GM18861 (cell line): Measurements from ENCODE around the gene PTPRK.
"Not testable (repeated sequence)": the region's sequence is repeated elsewhere in the genome, so short reads cannot be mapped to it uniquely, and the experiment has no call there.

Experiments
- ATAC-seq: cut with Tn5 transposase; IDR thresholded peaks from one replicate; pipeline ENCODE4 v1.9.1; 2021; ENCODE audit not compliant: unreplicated experiment

PTPRK gene

DNA sequence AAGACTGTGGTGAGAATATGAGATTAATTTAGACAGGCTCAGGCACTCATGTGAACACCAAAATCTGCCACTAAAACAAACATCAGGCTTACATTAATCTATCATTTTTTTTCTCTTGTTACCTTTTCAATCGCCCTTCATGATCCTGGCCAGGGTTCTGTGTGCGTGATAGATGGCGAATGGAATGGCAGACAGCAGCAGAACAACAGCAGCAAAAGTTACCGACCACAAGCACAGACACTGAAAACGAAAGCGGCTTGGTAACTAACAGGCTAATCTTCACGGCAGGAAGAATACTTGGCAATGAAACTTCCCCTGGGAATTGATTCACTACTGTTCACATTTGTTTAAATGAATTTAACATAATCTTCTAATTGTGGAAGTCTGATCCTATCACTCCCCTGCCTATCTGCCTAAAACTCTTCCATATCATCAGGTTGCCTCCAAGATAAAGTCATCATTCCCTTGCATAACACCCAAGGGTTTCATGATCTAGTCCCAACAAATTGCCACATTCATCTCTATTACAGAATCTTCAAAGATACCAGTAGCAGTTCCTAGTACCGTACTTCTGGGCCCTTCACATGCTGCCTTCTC is 28.7 kb downstream of the PTPRK start:
- ATAC-seq: no peak

DNA sequence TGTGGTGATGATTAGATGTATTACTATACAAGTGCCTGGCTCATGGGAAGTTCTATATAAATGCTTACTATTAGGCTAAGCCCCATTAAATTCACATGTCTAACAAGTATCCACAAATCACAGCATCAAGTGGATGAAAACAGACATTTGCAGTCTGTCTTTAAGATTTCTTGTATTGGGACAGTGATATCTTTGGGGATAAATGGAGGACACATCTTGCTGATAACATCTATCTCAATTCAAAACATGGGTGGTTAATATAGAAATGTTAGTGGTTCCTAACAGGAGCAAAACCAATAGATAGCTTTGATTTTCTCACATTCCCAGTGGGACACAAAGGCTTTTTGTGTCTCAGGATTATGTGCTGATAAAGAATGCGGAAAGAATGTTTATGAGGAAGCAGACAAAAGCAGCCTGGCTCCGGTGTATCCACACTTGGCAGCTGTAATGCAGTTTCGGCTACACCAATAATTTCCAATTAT is 29.3 kb downstream of the PTPRK start:
- no peak for ATAC-seq

DNA sequence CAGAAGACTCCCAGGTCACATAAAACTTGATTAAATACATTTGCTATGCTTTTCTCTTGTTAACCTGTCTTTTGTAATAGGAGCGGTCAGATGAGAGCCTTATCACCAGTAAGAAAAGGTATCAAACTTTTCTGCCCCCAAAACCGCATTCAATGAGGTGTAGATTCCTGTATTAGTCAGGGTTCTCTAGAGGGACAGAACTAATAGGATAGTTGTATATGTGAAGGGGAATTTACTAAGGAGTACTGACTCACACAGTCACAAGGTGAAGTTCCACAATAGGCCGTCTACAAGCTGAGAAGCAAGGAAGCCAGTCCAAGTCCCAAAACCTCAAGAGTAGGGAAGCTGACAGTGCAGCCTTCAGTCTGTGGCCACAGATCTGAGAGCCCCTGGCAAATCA is 32.7 kb downstream of the PTPRK start:
- no peak for ATAC-seq

DNA sequence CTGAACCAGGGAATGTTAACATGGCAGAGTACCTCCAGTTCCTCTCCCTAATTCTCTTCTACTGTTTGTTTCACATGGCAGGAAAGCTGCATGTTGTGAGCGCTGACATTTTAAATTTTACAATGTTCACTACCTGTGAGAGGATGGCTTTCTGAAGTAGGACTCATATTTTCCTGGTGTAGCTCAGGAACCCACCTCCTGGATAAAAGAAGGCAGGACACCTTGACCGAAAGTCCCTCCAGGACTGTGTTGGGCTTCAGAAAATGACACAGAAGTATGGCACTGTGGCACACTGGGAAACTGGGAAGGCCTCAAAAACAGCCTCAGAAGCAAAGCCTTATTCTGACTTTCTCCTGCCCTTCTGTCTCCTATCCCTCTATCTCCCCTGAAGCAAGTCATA is 33.3 kb downstream of the PTPRK start:
- ATAC-seq: no peak

DNA sequence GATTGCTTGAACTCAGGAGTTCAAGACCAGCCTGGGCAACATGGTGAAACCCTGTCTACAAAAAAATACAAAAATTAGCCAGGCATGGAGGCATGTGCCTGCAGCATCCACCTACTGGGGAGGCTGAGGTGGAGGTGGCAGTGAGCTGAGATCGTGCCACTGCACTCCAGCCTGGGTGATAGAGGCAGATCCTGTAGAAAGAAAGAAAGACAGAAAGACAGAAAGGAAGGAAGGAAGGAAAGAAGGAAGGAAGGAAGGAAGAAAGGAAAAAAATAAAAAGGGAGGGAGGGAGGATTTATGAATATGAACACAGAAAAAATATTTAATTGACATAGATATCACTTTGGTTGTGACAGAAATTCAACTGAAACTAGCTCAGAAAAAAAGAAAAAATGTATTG is 33.8 kb downstream of the PTPRK start:
- ATAC-seq: not testable (repeated sequence)

DNA sequence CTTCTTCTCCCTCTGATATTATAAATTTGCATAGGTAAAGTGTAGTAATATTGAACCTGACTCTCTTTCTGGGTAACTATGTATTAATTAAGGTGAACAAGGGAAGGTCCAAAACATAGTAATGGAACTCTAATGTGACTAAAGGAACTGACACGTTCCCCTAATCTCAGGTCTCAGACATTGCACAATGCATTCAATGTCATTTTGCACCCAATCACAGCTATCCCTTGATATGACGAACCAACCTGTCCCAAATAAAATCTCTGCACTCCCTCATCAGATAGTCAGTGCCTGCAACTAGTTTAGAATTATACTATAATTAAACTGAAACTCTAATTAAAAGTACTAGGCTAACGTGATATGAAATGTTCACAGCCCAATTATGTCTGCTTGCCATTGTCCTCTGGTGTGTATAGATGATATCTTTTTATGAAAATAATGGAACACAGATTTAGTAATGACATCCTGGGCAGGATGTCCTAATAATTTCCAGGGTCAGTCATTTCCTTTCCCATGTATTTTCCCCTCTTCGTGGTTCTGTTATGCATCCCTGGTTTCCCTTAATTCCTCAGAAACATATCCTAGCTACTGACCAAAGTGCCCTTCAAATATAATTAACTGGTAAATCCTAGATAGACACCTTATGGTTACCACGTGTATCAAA is 36.8 kb downstream of the PTPRK start:
- ATAC-seq: no peak

DNA sequence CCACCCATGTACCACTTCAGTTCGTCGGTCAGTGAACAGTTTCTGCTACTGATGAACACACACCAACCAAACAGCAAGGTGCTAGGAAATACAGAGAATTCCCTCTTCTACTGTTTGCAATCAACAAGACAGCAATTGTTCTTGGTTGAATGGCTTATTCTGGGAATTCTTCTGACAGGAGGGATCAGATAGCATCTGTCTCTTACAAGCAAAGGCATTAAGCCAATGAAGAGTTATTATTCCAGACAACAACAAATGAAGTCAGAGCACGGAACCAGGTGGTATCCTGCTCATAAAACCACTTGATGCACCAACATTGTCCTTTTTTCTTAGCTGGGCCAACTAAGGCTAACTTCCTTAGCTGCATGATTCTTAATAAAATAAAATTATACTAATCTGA is 37.8 kb downstream of the PTPRK start:
- ATAC-seq: no peak

DNA sequence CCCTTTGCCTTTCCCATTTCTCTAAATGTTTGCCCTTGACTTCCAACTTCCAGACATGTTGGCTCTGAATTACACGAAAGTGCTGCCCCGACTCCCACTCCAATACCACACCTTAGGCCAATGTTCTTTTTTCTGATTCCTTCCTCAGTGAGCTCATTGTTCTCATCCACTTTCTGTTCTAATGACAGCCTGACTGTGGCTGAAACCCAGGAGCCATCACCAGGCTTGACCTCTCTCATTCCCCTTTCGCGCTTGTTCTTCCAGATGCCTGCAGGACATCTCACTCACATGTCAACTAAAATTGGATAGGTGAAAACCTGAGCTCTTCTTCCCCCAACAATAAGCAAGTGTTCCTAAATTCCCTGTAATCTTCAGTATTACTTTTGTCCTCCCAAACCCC is 40.4 kb downstream of the PTPRK start:
- ATAC-seq: no peak

DNA sequence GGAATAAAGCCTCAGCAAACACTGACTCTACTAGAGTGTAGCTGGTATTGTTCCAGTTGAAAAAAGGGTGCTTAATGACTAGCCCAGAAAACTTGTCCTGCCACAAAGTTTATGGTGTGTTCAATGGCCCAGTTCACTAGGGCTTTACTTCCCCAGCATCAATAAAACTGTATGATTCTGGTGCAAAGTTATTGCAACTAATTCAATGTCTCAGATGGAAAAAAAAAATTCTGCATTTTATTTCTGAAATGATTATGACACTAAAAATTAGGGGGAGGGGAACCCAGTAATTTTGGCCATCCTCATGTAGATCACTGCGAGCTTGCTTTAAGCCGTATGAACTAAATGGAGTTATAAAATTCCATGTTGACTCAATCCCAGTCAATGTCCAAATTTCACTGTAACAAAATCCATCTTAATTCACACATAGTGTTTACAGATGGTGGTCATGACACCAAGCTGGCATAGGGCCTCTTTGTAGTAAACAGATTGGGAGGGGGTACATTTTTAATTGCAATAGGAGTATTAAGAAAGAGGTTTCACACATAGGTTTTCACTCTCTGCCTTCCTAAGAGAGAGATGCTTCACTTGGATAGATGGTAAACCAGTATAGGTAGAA is 41.2 kb downstream of the PTPRK start:
- no peak for ATAC-seq

DNA sequence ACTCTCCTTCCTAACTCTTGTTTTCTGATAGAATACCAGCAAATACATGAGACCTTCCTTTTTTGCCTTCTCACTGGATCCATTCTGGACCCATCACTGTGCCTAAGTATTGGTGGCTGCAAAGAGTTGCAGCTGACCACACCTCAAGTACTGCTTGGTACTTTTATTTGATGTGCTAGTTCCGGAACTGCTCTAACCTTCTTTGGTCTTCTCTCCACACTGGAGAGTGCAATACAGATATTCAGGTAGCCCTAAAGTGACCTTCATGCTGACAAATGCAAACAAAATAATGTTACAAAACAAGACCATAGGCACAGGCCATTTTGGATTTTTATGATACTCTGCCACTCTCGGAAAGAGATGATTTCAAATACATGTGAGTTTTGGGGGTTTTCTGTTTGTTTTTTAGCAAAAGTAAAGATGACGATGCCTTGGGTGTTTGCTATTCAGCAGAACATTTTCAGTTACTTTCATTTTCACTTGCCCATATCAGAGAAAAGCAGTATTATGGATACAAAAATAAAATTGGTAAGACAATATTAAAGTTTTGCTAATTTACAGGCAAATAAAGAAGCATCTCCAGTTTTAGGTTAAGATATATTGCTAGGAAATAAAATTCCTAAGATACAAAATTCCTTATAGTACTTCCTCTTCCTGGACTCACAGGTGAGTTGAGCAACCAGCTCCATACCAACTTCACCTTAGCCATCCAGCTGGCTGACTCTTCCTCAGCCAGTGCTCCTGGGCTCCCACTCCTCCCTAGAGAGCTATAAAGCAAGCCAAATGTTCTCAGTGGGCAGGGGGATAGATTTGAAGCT is 42.0 kb downstream of the PTPRK start:
- ATAC-seq: no peak

DNA sequence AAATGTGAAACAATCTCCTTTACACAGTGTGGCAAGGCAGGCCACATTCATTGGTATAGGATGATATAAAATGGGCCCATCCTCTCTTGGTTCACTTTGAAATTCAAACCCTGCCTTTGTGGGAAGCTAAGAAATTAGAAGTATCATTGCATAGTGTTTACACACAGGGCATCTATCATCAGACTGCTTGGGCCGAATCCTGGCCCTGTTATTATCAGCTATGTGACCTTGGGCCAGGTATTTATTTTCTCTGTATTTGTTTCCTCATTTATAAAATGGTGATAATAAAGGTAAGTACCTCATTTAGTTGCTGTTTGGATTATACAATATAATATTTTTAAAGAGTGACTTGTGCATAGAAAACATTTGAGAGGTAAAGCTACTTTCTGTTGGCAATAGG is 45.5 kb downstream of the PTPRK start:
- no peak for ATAC-seq

DNA sequence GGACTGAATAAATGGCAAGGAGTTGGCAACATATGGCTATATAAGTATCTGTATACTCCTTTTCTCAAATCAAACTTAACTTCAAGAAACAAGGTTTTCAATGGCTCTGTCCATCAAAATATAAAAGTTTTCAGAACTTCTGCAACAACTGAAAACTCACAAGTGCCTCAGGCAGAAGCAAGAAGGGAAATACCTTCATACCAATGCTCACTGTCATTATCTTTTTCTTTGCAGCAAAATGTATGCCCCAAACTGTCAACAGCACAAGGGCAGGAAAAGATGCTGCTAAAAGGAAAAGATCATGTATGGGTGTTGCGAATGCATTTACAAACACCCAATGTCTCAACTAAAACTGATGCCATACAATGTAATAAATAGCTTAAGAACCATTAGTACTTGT is 45.9 kb downstream of the PTPRK start:
- no peak for ATAC-seq

DNA sequence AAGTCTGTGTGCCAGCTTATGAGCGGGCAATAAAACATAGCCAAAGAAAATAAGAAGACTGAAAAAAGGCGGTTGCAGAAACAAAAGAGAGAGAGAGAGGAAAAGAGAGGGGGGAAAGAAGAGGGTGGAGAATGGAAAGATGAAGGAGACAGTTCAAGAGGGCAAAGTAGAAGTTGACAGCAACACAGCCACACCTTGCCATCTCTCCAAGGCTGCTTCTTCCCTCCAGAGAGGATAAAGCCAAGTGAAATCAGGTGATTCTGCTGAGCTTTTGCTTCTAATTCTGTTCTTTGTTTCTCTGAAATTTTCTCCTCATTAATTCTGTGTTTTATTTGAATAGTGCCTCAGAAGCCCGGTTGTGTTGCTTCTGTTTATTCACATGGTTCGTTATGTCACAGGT is 48.5 kb downstream of the PTPRK start:
- no peak for ATAC-seq

DNA sequence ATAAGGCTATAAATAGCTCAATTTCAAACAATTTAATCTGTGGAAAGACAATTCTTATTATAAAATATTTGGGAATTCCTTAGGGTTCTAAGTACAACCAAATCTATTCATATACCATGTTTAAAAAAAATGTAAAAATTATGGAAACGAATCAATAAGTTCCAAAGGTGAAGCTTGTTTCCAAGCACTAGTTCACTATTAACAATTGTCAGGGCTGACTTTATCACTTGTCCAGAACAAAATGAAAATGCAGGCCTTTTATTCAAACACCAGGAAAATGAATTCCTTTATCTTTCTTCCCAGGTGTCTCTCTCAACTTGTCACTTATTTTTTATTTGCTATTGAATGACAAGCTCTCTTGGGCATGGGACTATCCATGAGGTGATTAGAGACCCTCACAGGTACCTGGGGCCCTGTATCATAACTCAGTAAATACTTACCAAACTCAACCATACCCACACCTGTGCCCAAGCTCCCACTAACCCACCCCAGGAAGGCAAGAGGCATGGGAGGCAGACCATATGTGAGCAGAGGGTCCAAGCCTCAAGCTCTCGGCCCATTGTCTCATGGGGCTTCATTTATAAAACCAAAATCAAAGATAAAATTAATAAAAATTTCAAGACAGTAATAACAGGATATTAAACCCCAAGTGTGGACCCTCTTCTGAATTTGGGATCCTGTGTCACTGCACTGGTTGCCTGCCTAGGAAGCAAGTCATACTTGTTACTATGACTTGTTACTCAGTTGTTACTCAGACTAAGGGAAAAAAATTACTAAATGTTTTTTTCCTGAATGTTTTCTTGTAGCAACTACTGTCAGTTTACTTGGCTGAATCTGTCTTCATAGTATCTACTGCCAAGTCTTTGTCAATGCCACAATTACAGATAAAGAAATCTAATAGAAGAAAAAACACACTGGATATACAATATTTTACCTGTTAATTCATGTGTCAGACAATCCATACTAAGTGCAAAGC is 54.7 kb downstream of the PTPRK start:
- no peak for ATAC-seq

DNA sequence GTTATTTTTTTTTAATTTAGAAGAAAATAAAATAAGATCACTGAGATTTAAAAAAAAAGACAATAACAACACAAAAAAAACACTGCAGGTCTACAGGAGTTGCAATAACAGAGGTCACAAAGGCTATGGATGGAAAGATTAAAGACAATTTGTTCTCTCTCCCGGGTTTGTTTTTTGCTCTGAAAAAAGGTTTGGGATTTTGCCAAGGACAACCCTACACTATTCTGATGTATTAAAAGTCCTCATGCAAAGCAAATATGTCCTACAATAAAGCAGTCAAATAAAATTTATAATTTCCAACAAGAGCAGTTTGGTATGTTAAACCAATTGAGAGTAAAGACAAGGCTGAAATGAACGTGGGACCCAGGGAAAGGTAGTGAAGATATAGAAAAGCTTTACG is 55.6 kb downstream of the PTPRK start:
- ATAC-seq: no peak

DNA sequence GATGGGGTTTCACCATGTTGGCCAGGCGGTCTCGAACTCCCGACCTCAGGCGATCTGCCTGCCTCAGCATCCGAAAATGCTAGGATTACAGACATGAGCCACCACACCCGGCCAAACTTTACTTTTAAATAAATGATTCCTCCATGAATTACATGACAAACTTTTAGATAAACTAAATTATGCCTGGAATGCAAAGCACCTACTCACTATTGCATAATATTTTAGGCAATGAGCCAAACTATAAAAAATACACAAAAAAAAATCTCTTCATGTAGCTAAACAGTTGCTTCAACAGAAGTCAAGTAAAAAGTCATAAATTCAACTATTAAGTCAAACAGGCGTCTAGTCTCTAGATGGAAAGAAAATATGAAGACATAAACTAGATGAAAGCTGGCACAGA is 56.5 kb downstream of the PTPRK start:
- ATAC-seq: no peak

DNA sequence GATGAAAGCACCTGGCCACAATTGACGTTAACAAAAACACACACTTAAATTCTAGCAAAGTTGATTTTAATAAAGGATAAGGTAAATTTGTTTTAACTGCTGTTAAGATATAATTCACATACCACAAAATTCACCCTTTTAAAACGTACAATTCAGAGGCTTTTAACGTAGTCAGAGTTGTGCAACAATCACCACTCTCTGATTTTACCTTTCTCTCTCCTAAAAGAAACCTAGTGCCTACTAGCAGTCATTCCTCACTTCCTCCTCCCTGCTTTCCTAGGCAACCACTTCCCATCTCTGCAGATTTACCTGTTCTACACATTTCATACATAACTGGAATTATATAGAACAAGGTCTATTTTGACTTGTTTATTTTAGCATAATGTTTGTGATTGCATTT is 58.9 kb downstream of the PTPRK start:
- ATAC-seq: no peak

DNA sequence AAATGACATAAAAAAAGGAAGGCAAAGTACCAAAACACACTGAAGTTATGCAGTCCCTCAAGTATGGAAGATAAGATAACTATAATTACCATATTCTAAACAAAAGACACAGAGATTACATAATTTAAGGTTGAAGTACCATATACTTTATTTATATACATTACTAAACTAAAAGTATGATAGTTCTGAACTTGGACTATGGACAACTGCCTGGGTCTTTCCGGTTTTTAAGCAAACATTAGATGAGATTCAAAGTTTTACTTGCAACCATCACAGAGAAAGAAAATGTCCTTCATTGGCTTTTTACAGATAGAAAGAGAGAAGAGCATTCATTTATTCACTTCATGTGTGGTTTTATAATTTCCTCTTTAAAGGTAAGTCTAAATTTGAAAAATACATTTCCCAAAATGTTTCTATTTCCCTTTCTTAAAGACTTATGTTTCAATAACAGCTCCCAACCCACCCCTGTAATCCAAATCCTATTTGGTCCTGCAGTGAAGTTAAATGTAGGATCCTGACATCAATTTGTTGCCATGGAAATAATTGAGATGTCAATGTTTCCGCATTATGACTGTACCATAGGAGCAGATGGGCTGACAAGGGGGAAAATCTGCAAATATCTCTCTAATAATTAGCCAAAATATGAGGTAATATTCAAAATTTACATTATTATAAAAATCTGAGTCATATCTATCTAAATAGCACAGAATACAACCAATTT is 63.7 kb downstream of the PTPRK start:
- no peak for ATAC-seq

DNA sequence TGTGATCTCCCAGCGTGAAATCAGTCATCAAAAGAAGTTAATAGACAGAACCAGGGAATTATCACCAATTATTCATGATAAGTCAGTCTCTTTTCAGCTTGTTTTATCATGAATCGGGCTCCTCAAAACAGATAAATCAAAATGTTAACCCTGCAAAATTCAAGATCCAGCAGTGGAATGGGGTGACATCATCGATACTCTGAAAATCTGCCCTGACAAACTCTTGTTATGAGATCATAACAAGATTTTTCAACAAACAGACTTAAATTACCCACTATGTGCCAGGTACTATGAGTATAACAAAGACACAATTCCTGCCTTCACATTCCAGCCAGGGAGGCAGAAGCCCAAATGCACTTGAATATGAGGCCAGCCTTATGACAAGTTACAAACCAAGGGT is 64.4 kb downstream of the PTPRK start:
- no peak for ATAC-seq

DNA sequence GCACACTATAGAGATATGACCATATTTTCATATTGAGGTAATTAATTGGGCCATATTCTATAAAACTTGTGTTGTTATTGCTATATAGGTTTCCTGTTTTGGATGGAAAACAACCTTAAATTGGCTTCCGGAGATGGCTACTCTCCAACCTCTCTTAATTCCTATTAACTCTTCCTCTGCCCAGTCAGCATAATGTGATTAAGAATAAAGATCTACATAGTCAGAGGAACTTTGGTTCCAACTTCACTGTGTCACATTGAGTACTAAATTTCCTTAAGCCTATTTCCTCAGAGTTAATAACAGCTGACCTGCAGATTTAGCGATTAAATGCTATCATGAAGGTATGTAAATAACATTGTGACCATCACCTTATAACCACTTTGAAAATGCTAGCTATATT is 67.7 kb downstream of the PTPRK start:
- no peak for ATAC-seq
